Sigmoid colon (tissue), 4 donors: ENCODE results near the gene MED22.

Experiments used
- CTCF ChIP-seq, 4 experiments: fragments of 450-650 bp in 3 of 4; fragments of 200-600 bp in 1 of 4; IDR thresholded peaks; one replicate each; pipeline ENCODE4 v1.5.1; 2016 to 2019; ENCODE audit warnings: antibody characterized with exemption in 4 of 4, mild to moderate bottlenecking in 3 of 4, moderate library complexity in 2 of 4
- EP300 ChIP-seq, 4 donors: sonication (generic); formaldehyde crosslinking; IDR thresholded peaks; one replicate each; pipeline ENCODE4 v1.6.1; 2017; ENCODE audit warnings: antibody characterized with exemption in 4 of 4

GRCh38 chr9:133341369-133342068 is 6.4 kb downstream of the MED22 start:
- TF ChIP-seq EP300 (IDR thresholded peaks at IDR 0.05), result no peak
- TF ChIP-seq CTCF (IDR thresholded peaks at IDR 0.05), result no peak
